SK-N-SH (cell line): ENCODE measurements around the gene GHRHR. TPM values are rescaled to one million over a fixed set of nuclear protein-coding genes. Genes with fewer than 3 reads are reported as not detected.

Experiments used
- CTCF ChIA-PET: fragments of 300-600, 350-600 bp; formaldehyde crosslinking; extraction: SDS; loops from one replicate; lab custom pipeline; 2021; lab: Yijun Ruan, JAX
- POLR2A ChIA-PET: fragments of 350-600 bp; sonication (Branson Sonifier 250); formaldehyde crosslinking; extraction: SDS; loops from one replicate; lab custom pipeline; 2020; ENCODE audit warnings: antibody characterized with exemption, inconsistent platforms; lab: Yijun Ruan, JAX
- DNase-seq: peaks from one replicate; pipeline ENCODE4 v3.0.0; 2012
- H2AFZ ChIP-seq: fragments of 200-600 bp; sonication (generic); 2 replicates; pipeline ENCODE4 v1.8.1; 2016; ENCODE audit warnings: antibody characterized with exemption, mild to moderate bottlenecking, low read depth
- H3F3A ChIP-seq: fragments of 200-600 bp; sonication (generic); replicated peaks from 2 replicates; pipeline ENCODE3; 2016; ENCODE audit warnings: antibody characterized with exemption, mild to moderate bottlenecking; ENCODE audit not compliant: insufficient read depth
- H3K27ac ChIP-seq, 2 experiments: fragments of 200-500 bp in 1 of 2; fragments of 200-600 bp in 1 of 2; sonication (Bioruptor generic) in 1 of 2; sonication (generic), shearing (Covaris generic) in 1 of 2; 2 replicates each; pipeline versions ENCODE4 v1.5.1 to v1.6.1; 2014 to 2016; ENCODE audit warnings: low read depth in 2 of 2, inconsistent platforms in 1 of 2, low read length in 1 of 2, mild to moderate bottlenecking in 1 of 2, mixed read lengths in 1 of 2
- H3K27me3 ChIP-seq: fragments of 200-600 bp; sonication (generic), shearing (Covaris generic); 2 replicates; pipeline ENCODE4 v1.6.1; 2016; ENCODE audit warnings: mixed run types; ENCODE audit not compliant: insufficient read depth
- H3K36me3 ChIP-seq, 2 experiments: fragments of 200-500 bp in 1 of 2; fragments of 200-600 bp in 1 of 2; sonication (Bioruptor generic) in 1 of 2; sonication (generic) in 1 of 2; replicated peaks in 1 of 2; 2 replicates each; pipeline versions ENCODE3 to v1.5.1; 2014 to 2016; ENCODE audit warnings: low read length in 1 of 2, mild to moderate bottlenecking in 1 of 2; ENCODE audit not compliant: insufficient read depth in 2 of 2, control insufficient read depth in 1 of 2
- H3K4me1 ChIP-seq, 2 experiments: fragments of 200-500 bp in 1 of 2; fragments of 200-600 bp in 1 of 2; sonication (Bioruptor generic) in 1 of 2; sonication (generic), shearing (Covaris generic) in 1 of 2; 2 replicates each; pipeline versions ENCODE4 v1.5.1 to v1.6.1; 2014 to 2016; ENCODE audit warnings: low read depth in 1 of 2, low read length in 1 of 2, mixed run types in 1 of 2; ENCODE audit not compliant: insufficient read depth in 2 of 2, control insufficient read depth in 1 of 2
- H3K4me2 ChIP-seq: fragments of 200-600 bp; sonication (generic), shearing (Covaris generic); 2 replicates; pipeline ENCODE4 v1.6.1; 2017; ENCODE audit warnings: mixed run types
- H3K4me3 ChIP-seq, 2 experiments: fragments of 200-500 bp in 1 of 2; fragments of 200-600 bp in 1 of 2; sonication (Bioruptor generic) in 1 of 2; sonication (generic), shearing (Covaris generic) in 1 of 2; 2 replicates each; pipeline versions ENCODE4 v1.5.1 to v1.8.1; 2014 to 2016; ENCODE audit warnings: low read depth in 2 of 2, inconsistent platforms in 1 of 2, low read length in 1 of 2, mild to moderate bottlenecking in 1 of 2, mixed read lengths in 1 of 2, moderate library complexity in 1 of 2
- H3K79me2 ChIP-seq: fragments of 200-600 bp; sonication (generic); 2 replicates; pipeline ENCODE4 v1.8.1; 2017; ENCODE audit warnings: mild to moderate bottlenecking; ENCODE audit not compliant: insufficient read depth
- H3K9ac ChIP-seq: fragments of 200-600 bp; sonication (generic); 2 replicates; pipeline ENCODE4 v1.6.1; 2017; ENCODE audit warnings: mixed run types
- H3K9me2 ChIP-seq: fragments of 200-600 bp; sonication (generic); 2 replicates; pipeline ENCODE4 v1.6.1; 2017; ENCODE audit warnings: mixed run types
- H3K9me3 ChIP-seq: fragments of 200-600 bp; sonication (generic); 2 replicates; pipeline ENCODE4 v1.6.1; 2017; ENCODE audit warnings: mixed run types, mild to moderate bottlenecking, moderate library complexity
- H4K20me1 ChIP-seq: fragments of 200-600 bp; sonication (generic); 2 replicates; pipeline ENCODE4 v1.6.1; 2017; ENCODE audit warnings: mild to moderate bottlenecking, mixed run types; ENCODE audit not compliant: insufficient read depth
- CHD2 ChIP-seq: fragments of 150-350 bp; IDR thresholded peaks from 2 replicates; pipeline ENCODE4 v1.6.1; 2018; ENCODE audit warnings: low read length; ENCODE audit not compliant: partially characterized antibody
- CTCF ChIP-seq: fragments of 200-600 bp; sonication (generic); IDR thresholded peaks from 2 replicates; pipeline ENCODE4 v1.6.1; 2017; ENCODE audit warnings: antibody characterized with exemption, mild to moderate bottlenecking, moderate library complexity
- GATA2 ChIP-seq: sonication (generic); formaldehyde crosslinking; IDR thresholded peaks from 2 replicates; pipeline ENCODE4 v1.5.0; 2020; ENCODE audit warnings: mild to moderate bottlenecking, missing genetic modification reagents
- IRF3 ChIP-seq: fragments of 150-350 bp; IDR thresholded peaks from 2 replicates; pipeline ENCODE4 v1.6.1; 2016; ENCODE audit warnings: mild to moderate bottlenecking, low read depth, low read length
- JUND ChIP-seq: IDR thresholded peaks from 2 replicates; pipeline ENCODE4 v1.4.0; 2012
- MEF2A ChIP-seq: IDR thresholded peaks from 2 replicates; pipeline ENCODE4 v1.4.0; 2012; ENCODE audit warnings: low read depth, borderline replicate concordance
- RAD21 ChIP-seq: IDR thresholded peaks from 2 replicates; pipeline ENCODE4 v1.6.1; 2012; ENCODE audit warnings: mild to moderate bottlenecking, low read length
- RCOR1 ChIP-seq: fragments of 150-350 bp; IDR thresholded peaks from 2 replicates; pipeline ENCODE4 v1.6.1; 2017; ENCODE audit warnings: antibody characterized with exemption, low read length
- SMC3 ChIP-seq: IDR thresholded peaks from 2 replicates; pipeline ENCODE4 v1.6.1; 2012; ENCODE audit warnings: low read depth, low read length, improper control_type of control experiment
- TCF12 ChIP-seq: IDR thresholded peaks from 2 replicates; pipeline ENCODE4 v1.4.0; 2012
- USF1 ChIP-seq: IDR thresholded peaks from 2 replicates; pipeline ENCODE4 v1.4.0; 2012; ENCODE audit warnings: low read depth, borderline replicate concordance
- YY1 ChIP-seq: IDR thresholded peaks from 2 replicates; pipeline ENCODE4 v1.4.0; 2012; ENCODE audit warnings: low read depth, mild to moderate bottlenecking
- WGBS: methylation state at CpG from one replicate; pipeline ENCODE4 v1.1.6; 2017; ENCODE audit warnings: low lambda C conversion rate; 5-methylcytosine and 5-hydroxymethylcytosine counted together
- polyA plus RNA-seq, 3 experiments: library from polyadenylated mRNA; depleted of rRNA; stranded (reverse); fragments of >200 nt; gene quantifications; 2 replicates each; pipeline ENCODE4 v1.2.3, GENCODE V29; 2012

Gene GHRHR
- polyA plus RNA-seq, 1 of the 3 experiments (the other 2 are of a cell fraction) = not detected

- Histone ChIP-seq H3K27ac (no peak overlapping the region), H3K4me2 (no peak overlapping the region), H2AFZ (no peak overlapping the region), H3K4me3 (no peak overlapping the region), H3K4me1 (peaks cover 0 to 9% of the 10 kb centered on the region in 2 experiments; a peak in 1 of 4 replicates), H3K9me3 (no peaks in the 10 kb centered on the region), H3K36me3 (no peaks in the 10 kb centered on the region), H3K79me2 (no peaks in the 10 kb centered on the region), H4K20me1 (no peaks in the 10 kb centered on the region), H3K9me2 (no peaks in the 10 kb centered on the region), H3F3A (no peaks in the 10 kb centered on the region), H3K27me3 (peaks cover 34% of the 10 kb centered on the region; the same call in 1 of the 2 replicates), H3K9ac (no peak overlapping the region)
- TF ChIP-seq CTCF (peak; percentile 72), RAD21 (peak; percentile 79), YY1 (no peak), SMC3 (peak; percentile 73), MEF2A (no peak)
- 32% methylated on average over 7 of the region's 7 CpGs for WGBS
- POLR2A ChIA-PET = no interaction called here
- CTCF ChIA-PET = interaction anchor here (0.7 to 31.8 kb wide), 26 partner anchors 9 to 292 kb away, joined by 3 to 1191 read pairs (median 4); partner anchors contain the start of genes CRHR2 and GHRHR
- peak; percentile 76 for DNase-seq
Measured at GRCh38 chr7:30974605-30975255, 11.0 kb downstream of the GHRHR start.

- DNase-seq = peak; percentile 9
- no peak overlapping the region for H3K4me3 ChIP-seq
- H3K27me3 ChIP-seq = peaks cover 34% of the 10 kb centered on the region; the same call in 1 of the 2 replicates
- TF ChIP-seq USF1 (no peak), CHD2 (no peak), RCOR1 (no peak), MEF2A (no peak), GATA2 (CRISPR knock-in tag) (no peak), JUND (no peak), TCF12 (no peak), IRF3 (no peak)
- H3K9ac ChIP-seq = no peak overlapping the region
- H3K9me3 ChIP-seq = no peaks in the 10 kb centered on the region
- CTCF ChIA-PET = interaction anchor here (0.7 to 31.8 kb wide), 15 partner anchors 11 to 235 kb away, joined by 3 to 1191 read pairs (median 5); no protein-coding TSS in a partner anchor
- no peaks in the 10 kb centered on the region for H3K9me2 ChIP-seq
- POLR2A ChIA-PET = no interaction called here
- no peaks in the 10 kb centered on the region for H3K36me3 ChIP-seq
- no peak overlapping the region for H3K27ac ChIP-seq
- no peak overlapping the region for H2AFZ ChIP-seq
- no peaks in the 10 kb centered on the region for H3K79me2 ChIP-seq
- no peaks in the 10 kb centered on the region for H4K20me1 ChIP-seq
- H3K4me1 ChIP-seq = peaks cover 0 to 9% of the 10 kb centered on the region in 2 experiments; a peak in 1 of 4 replicates
- 39% methylated on average over 5 of the region's 5 CpGs for WGBS
- no peaks in the 10 kb centered on the region for H3F3A ChIP-seq
- H3K4me2 ChIP-seq = no peak overlapping the region
Measured at GRCh38 chr7:30975256-30975899, 11.6 kb downstream of the GHRHR start.
